Measurements from ENCODE around the gene CUL3. TPM values are rescaled to one million over a fixed set of nuclear protein-coding genes. Genes with fewer than 3 reads are reported as not detected.

Gene CUL3
- total RNA-seq, 1 experiment from 2014 or later: 114 TPM

GRCh38 chr2:224518806-224519580 is 66.2 kb downstream of the CUL3 start:
- H3K4ac ChIP-seq (ENCODE audit: low read depth, low read length): no peak overlapping the region
- WGBS (ENCODE audit: extremely low coverage, insufficient read length, low lambda C conversion rate): no CpG with 5 or more reads among the region's 4 CpGs
- no peak overlapping the region for H2BK20ac ChIP-seq (ENCODE audit: low read depth, low read length, poor library complexity, severe bottlenecking)
- H4K91ac ChIP-seq (ENCODE audit: insufficient read length, low read depth, low read length): no peak overlapping the region
- H3K27ac ChIP-seq (ENCODE audit: insufficient read length, low read depth, low read length): no peak overlapping the region
- no peak overlapping the region for H3K9ac ChIP-seq (ENCODE audit: extremely low read depth, insufficient read length, low read length)
- TF ChIP-seq CTCF (conservative IDR thresholded peaks at IDR 0.05): no peak
- peaks cover 3% of the 10 kb centered on the region for H3K4me1 ChIP-seq (ENCODE audit: insufficient read depth, low read length)
- H3K9me3 Mint-ChIP-seq: no peaks in the 10 kb centered on the region
- no peak overlapping the region for H2BK15ac ChIP-seq (ENCODE audit: low read depth, low read length)
- H2BK5ac ChIP-seq (ENCODE audit: insufficient read length, low read length): no peak overlapping the region
- peaks cover 3% of the 10 kb centered on the region for H3K79me1 ChIP-seq (ENCODE audit: insufficient read depth, low read depth, low read length, poor library complexity, severe bottlenecking)
- H3K27ac Mint-ChIP-seq: no peak overlapping the region
- no peak overlapping the region for H4K5ac ChIP-seq (ENCODE audit: insufficient read length, low read depth, low read length)
- no peak overlapping the region for H2BK120ac ChIP-seq (ENCODE audit: low read depth, low read length, poor library complexity, severe bottlenecking)
- H3K14ac ChIP-seq (ENCODE audit: insufficient read depth, low read length): no peak overlapping the region
- H4K20me1 ChIP-seq (ENCODE audit: control insufficient read depth, insufficient read depth, insufficient read length): no peaks in the 10 kb centered on the region
- H3K56ac ChIP-seq (ENCODE audit: insufficient read length, low read depth, low read length): no peak overlapping the region
- no peak overlapping the region for H3K4me2 ChIP-seq (ENCODE audit: insufficient read depth, insufficient read length, low read length)
- H3K18ac ChIP-seq (ENCODE audit: insufficient read length, low read depth, low read length): no peak overlapping the region
- H3K4me1 Mint-ChIP-seq: peaks cover 12 to 17% of the 10 kb centered on the region in 2 experiments
- DNase-seq: no peak
- no peak overlapping the region for H3T11ph ChIP-seq (ENCODE audit: low read length)
- H2AK5ac ChIP-seq (ENCODE audit: insufficient read length, low read length): no peak overlapping the region
- H3K23ac ChIP-seq (ENCODE audit: insufficient read length, low read depth, low read length): no peak overlapping the region
- H3K9me3 ChIP-seq (ENCODE audit: control insufficient read depth, low read depth, low read length): no peaks in the 10 kb centered on the region
- H3K27me3 Mint-ChIP-seq (ENCODE audit: low read depth): no peaks in the 10 kb centered on the region
- H2BK12ac ChIP-seq (ENCODE audit: insufficient read length, low read depth, low read length): no peak overlapping the region
- peaks cover 2 to 11% (median 4%) of the 10 kb centered on the region in 3 experiments; a peak in 5 of 7 replicates for H3K36me3 Mint-ChIP-seq (ENCODE audit: insufficient read depth in 1 of 3, low read depth in 3 of 3)
- H3K79me2 ChIP-seq (ENCODE audit: insufficient read depth, low read length): peaks cover 11% of the 10 kb centered on the region; the same call in 1 of the 2 replicates
- no peaks in the 10 kb centered on the region for H3K23me2 ChIP-seq (ENCODE audit: insufficient read length, low read depth, low read length, poor library complexity, severe bottlenecking)
- no peaks in the 10 kb centered on the region for H3K27me3 ChIP-seq (ENCODE audit: insufficient read depth, low read length)
- H4K8ac ChIP-seq (replicated peaks; ENCODE audit: insufficient read length, low read depth, low read length): no peak overlapping the region
- no peak overlapping the region for H3K4me3 Mint-ChIP-seq
- no peak overlapping the region for H2AFZ ChIP-seq (ENCODE audit: low read length)

Data from H9 (cell line).